Adipocyte (in vitro differentiated cells): Measurements from ENCODE around the gene TMEM254.
"Not testable (repeated sequence)": the region's sequence is repeated elsewhere in the genome, so short reads cannot be mapped to it uniquely, and the experiment has no call there.

ENCODE experiments used
- DNase-seq: peaks from one replicate; pipeline ENCODE4 v3.0.0-alpha.2; 2015; ENCODE audit warnings: low read depth
- H3K27me3 ChIP-seq: replicated peaks from 2 replicates; pipeline ENCODE4 v1.7.0; 2013; ENCODE audit warnings: mild to moderate bottlenecking, low read length, moderate library complexity; ENCODE audit not compliant: control insufficient read depth, insufficient read depth
- H3K36me3 ChIP-seq: 2 replicates; pipeline ENCODE4 v1.7.0; 2013; ENCODE audit warnings: low read length, mild to moderate bottlenecking, moderate library complexity; ENCODE audit not compliant: control insufficient read depth, insufficient read depth, severe bottlenecking
- H3K4me1 ChIP-seq: 2 replicates; pipeline ENCODE4 v1.7.0; 2013; ENCODE audit warnings: mild to moderate bottlenecking, low read length, moderate library complexity; ENCODE audit not compliant: control insufficient read depth, insufficient read depth
- H3K4me3 ChIP-seq: 2 replicates; pipeline ENCODE4 v1.7.0; 2013; ENCODE audit warnings: mild to moderate bottlenecking, low read length, moderate library complexity
- H3K9ac ChIP-seq: 2 replicates; pipeline ENCODE4 v1.7.0; 2013; ENCODE audit warnings: mild to moderate bottlenecking, low read length, moderate library complexity
- H3K9me3 ChIP-seq: 2 replicates; pipeline ENCODE4 v1.7.0; 2013; ENCODE audit warnings: mild to moderate bottlenecking, low read length, moderate library complexity; ENCODE audit not compliant: control insufficient read depth

TMEM254 gene

DNA sequence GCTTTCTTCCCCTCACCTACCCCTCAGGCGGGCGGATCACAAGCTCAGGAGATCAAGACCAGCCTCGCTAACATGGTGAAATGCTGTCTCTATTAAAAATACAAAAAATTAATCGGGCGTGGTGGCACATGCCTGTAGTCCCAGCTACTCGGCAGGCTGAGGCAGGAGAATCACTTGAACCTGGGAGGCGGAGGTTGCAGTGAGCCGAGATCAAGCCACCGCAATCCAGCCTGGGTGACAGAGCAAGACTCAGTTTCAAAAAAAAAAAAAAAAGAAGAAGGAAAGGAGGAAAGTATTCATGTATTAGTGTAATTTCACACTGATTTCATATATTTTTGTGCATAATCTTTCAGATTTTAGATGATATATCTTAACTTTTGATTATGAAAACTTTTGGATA, 55.2 kb downstream of the TMEM254 start:
- DNase-seq, H3K9me3 ChIP-seq, H3K27me3 ChIP-seq, H3K36me3 ChIP-seq: not testable (repeated sequence)
- Histone ChIP-seq H3K4me3 (peak overlapping the region; percentile 87), H3K9ac (peak overlapping the region; percentile 92), H3K4me1 (peaks cover 45% of the 10 kb centered on the region)

GRCh38 chr10:80136134-80136571, 57.7 kb downstream of the TMEM254 start:
- H3K9ac ChIP-seq = peak overlapping the region; percentile 79
- H3K9me3 ChIP-seq = no peaks in the 10 kb centered on the region
- peaks cover 49% of the 10 kb centered on the region for H3K4me1 ChIP-seq
- no peaks in the 10 kb centered on the region for H3K27me3 ChIP-seq
- peaks cover 4% of the 10 kb centered on the region for H3K36me3 ChIP-seq
- peak overlapping the region; percentile 63 for H3K4me3 ChIP-seq
- peak; percentile 96 for DNase-seq

DNA sequence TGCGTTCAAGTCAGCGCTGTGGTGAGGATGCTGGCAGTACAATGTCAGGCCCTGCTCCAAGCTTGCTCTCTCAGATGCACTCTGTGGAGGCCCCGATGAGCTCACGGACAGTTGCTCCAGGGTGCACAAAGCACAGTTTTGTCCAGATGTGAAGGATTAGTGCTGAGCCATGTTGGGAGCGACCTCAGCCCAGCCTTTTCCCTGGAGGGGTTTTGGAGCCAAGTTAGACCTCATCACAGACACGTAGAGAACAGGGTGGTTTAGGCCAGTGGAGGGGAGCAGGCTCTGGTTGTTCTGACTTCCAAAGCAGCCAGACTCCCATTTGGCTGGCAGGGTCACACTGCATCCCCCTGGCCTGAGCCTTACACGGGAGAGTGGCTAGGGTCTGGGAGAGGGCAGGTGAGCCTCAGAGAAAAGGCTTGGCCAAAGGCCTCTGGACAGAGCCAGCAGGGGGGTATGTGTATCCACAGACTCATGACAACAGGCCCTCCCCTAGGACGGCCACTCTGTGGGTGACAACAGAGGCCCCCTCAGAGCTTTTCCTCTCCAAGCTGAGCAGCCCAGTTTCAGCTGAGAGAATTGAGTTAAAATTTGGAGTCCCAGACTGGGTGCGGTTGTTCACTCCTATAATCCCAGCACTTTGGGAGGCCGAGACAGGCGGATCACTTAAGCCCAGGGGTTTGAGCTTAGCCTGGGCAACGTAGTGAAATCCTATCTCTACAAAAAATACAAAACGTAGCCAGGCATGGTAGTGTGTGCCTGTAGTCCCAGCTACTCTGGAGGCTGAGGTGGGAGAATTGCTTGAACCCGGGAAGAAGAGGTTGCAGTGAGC, 58.8 kb downstream of the TMEM254 start:
- DNase-seq = peak; percentile 83

DNA sequence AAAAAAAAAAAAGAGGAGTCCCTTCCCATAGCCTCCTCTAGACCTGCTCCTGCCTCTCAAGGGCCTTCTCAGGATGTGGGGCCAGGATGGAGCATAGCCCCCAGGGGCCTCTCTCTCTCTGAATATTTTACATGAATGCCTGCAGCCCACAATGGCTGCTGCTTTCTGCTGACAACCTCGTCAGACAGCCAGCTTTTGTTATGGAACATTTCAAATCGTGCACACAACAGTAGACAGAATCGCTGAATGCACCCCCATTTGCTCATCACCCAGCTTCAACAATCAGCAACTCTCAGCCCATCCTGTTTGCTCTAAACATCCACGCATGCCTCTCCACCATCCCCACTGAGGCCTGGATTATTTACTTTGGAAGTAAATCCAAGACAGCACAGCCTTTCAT, 59.5 kb downstream of the TMEM254 start:
- Histone ChIP-seq H3K36me3 (peaks cover 4% of the 10 kb centered on the region), H3K4me3 (no peak overlapping the region), H3K9me3 (no peaks in the 10 kb centered on the region), H3K9ac (peak overlapping the region; percentile 81), H3K4me1 (peaks cover 39% of the 10 kb centered on the region), H3K27me3 (no peaks in the 10 kb centered on the region)
- DNase-seq = no peak

More for the DNA sequence above, 58.8 kb downstream of the TMEM254 start:
- Histone ChIP-seq H3K9ac (peak overlapping the region; percentile 81), H3K4me3 (peak overlapping the region; percentile 57), H3K4me1 (peaks cover 39% of the 10 kb centered on the region), H3K36me3 (peaks cover 4% of the 10 kb centered on the region), H3K9me3 (no peaks in the 10 kb centered on the region), H3K27me3 (no peaks in the 10 kb centered on the region)

DNA sequence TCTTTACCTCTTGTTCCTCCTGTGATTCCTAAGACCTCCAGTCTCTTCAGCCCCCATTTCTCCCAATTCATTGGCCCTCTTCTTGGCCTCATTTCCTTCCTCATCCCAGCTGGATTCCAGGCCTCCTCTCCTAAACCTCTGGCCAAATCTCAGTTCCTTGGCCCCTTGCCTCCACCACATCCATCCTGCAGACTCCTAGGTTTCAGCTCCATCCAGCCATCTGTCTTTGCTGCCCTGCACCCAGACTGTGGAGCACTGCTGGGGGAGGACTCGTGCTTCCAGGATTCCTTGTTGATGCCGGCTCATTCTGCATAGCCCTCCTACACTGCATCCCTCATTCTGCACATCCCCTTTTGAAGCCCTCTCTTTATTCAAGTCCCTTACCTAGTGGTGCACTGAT, 60.8 kb downstream of the TMEM254 start:
- H3K4me3 ChIP-seq = no peak overlapping the region
- H3K27me3 ChIP-seq = no peaks in the 10 kb centered on the region
- DNase-seq = no peak
- H3K9me3 ChIP-seq = no peaks in the 10 kb centered on the region
- no peak overlapping the region for H3K9ac ChIP-seq
- peaks cover 4% of the 10 kb centered on the region for H3K36me3 ChIP-seq
- H3K4me1 ChIP-seq = peaks cover 36% of the 10 kb centered on the region

DNA sequence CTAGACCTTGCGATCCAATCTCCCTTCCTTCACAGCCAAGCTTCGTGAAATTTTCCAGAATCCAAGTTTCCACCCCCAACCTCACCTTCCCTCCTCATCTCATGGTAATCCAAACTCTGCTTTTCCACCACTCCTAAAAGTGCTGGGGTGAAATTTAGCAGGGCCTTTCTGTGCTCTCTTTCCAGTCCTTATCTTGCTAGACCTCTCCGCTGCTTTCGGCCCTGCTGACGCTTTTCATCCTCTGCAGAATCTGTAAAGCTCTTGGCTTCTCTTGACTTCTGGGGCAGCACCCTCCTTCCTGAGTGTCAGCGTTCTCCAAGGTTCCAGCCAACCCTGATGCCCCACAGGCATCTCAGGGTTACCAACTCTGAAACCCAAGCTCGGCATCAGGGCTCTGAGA, 61.8 kb downstream of the TMEM254 start:
- no peak overlapping the region for H3K9ac ChIP-seq
- no peaks in the 10 kb centered on the region for H3K27me3 ChIP-seq
- peaks cover 40% of the 10 kb centered on the region for H3K4me1 ChIP-seq
- DNase-seq = no peak
- peaks cover 4% of the 10 kb centered on the region for H3K36me3 ChIP-seq
- H3K4me3 ChIP-seq = no peak overlapping the region
- no peaks in the 10 kb centered on the region for H3K9me3 ChIP-seq

DNA sequence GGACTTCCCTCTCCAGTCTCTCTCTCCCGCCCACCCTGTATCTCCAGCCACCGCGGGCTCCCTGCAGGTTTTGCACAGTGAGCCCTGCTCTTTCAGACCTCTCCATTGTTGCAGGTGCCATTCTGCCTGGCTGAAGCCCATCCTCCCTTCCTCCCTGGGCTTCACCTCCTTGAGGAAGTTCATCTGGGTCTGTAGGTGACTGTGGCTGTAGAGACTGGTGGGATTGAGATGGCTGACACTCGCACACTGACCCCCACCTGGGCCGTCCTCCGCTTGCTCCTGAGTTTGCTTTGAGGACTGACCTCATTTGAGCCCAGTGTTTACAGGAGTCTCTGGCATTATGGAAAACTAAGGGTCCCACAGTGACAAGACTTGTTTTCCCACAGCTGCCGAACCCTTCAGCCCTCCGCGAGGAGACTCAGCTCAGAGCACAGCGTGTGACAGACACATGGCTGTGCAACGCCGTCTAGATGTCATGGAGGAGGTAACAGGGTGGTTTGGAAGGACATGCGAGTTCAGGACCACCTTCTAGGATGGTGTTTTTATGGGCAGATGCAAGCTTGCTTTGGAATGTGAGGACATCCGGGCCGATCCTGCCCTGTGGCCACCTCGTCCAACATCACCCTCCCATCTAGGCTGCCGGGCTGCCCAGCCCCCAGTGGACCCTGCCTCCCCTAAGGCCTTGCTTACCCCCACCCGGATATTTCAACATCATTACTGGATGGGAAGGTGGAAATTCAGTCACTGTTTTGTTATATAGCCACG, 63.4 kb downstream of the TMEM254 start:
- Histone ChIP-seq H3K9ac (peak overlapping the region; percentile 44), H3K36me3 (peaks cover 4% of the 10 kb centered on the region), H3K4me1 (peaks cover 39% of the 10 kb centered on the region), H3K4me3 (no peak overlapping the region), H3K27me3 (no peaks in the 10 kb centered on the region), H3K9me3 (no peaks in the 10 kb centered on the region)
- no peak for DNase-seq
